Islet of Langerhans (tissue), 1 donor: Measurements from ENCODE around the gene PGBD2.
"Not testable (repeated sequence)": the region's sequence is repeated elsewhere in the genome, so short reads cannot be mapped to it uniquely, and the experiment has no call there.

Source experiments
- FAIRE-seq: peaks from one replicate; lab custom pipeline; 2011; peaks lifted over from hg19 to GRCh38; lab: Jason Lieb, UNC

The PGBD2 gene

GRCh38 chr1:248890549-248891498, 15.2 kb upstream of the PGBD2 start:
- no peak for FAIRE-seq

- no peak for FAIRE-seq
These were observed 14.3 kb upstream of the PGBD2 start for GRCh38 chr1:248891758-248892157.

GRCh38 chr1:248892590-248892989, 13.4 kb upstream of the PGBD2 start:
- no peak for FAIRE-seq

GRCh38 chr1:248894837-248895236, 11.2 kb upstream of the PGBD2 start:
- no peak for FAIRE-seq

GRCh38 chr1:248897412-248898337, 8.4 kb upstream of the PGBD2 start:
- no peak for FAIRE-seq

GRCh38 chr1:248900637-248901036, 5.4 kb upstream of the PGBD2 start:
- no peak for FAIRE-seq

- FAIRE-seq = no peak
These were observed 4.5 kb upstream of the PGBD2 start for GRCh38 chr1:248901578-248901977.

- FAIRE-seq = no peak
These were observed 1.4 kb upstream of the PGBD2 start for GRCh38 chr1:248904437-248905216.

- FAIRE-seq = no peak
These were observed 400 bp upstream of the PGBD2 start for GRCh38 chr1:248905662-248906008.

GRCh38 chr1:248906753-248907661, 972 bp downstream of the PGBD2 start:
- FAIRE-seq = no peak

- FAIRE-seq = no peak
These were observed 4.7 kb downstream of the PGBD2 start for GRCh38 chr1:248910761-248911160.

- FAIRE-seq = no peak
These were observed 7.9 kb downstream of the PGBD2 start for GRCh38 chr1:248913933-248914332.

GRCh38 chr1:248914796-248915381, 8.9 kb downstream of the PGBD2 start:
- FAIRE-seq = no peak

GRCh38 chr1:248918131-248918530, 12.1 kb downstream of the PGBD2 start:
- no peak for FAIRE-seq

GRCh38 chr1:248923352-248924338, 17.6 kb downstream of the PGBD2 start:
- FAIRE-seq = no peak

- FAIRE-seq = no peak
These were observed 18.9 kb downstream of the PGBD2 start for GRCh38 chr1:248924696-248925532.

GRCh38 chr1:248925859-248926258, 19.8 kb downstream of the PGBD2 start:
- FAIRE-seq = not testable (repeated sequence)

- no peak for FAIRE-seq
These were observed 20.6 kb downstream of the PGBD2 start for GRCh38 chr1:248926401-248927182.
